Mononuclear cell (primary cell): ENCODE data around the gene CLEC4F. TPM values are rescaled to one million over a fixed set of nuclear protein-coding genes. Genes with fewer than 3 reads are reported as not detected.

Experiments
- H3K27me3 ChIP-seq: 2 replicates; pipeline ENCODE4 v1.6.0; 2011; ENCODE audit warnings: low read length, control low read depth; ENCODE audit not compliant: insufficient read depth
- H3K4me1 ChIP-seq: 2 replicates; pipeline ENCODE4 v1.5.1; 2011; ENCODE audit warnings: mild to moderate bottlenecking, low read length, control low read depth; ENCODE audit not compliant: insufficient read depth
- H3K4me3 ChIP-seq: 2 replicates; pipeline ENCODE4 v1.5.1; 2011; ENCODE audit warnings: mild to moderate bottlenecking, low read length, moderate library complexity
- H3K9me3 ChIP-seq: 2 replicates; pipeline ENCODE4 v1.5.1; 2011; ENCODE audit warnings: low read depth, mild to moderate bottlenecking, control low read depth, low read length
- total RNA-seq: library from RNA; depleted of rRNA; stranded (reverse); fragments of >200 nt; gene quantifications from one replicate; pipeline ENCODE4 v1.2.3, GENCODE V29; 2012

Gene CLEC4F
- total RNA-seq, 1 donor: 0.21 TPM

- Histone ChIP-seq H3K27me3 (no peaks in the 10 kb centered on the region), H3K4me3 (no peak overlapping the region), H3K9me3 (no peaks in the 10 kb centered on the region), H3K4me1 (peaks cover 31% of the 10 kb centered on the region)
These were observed 11.5 kb upstream of the CLEC4F start for GRCh38 chr2:70831861-70832260.

DNA sequence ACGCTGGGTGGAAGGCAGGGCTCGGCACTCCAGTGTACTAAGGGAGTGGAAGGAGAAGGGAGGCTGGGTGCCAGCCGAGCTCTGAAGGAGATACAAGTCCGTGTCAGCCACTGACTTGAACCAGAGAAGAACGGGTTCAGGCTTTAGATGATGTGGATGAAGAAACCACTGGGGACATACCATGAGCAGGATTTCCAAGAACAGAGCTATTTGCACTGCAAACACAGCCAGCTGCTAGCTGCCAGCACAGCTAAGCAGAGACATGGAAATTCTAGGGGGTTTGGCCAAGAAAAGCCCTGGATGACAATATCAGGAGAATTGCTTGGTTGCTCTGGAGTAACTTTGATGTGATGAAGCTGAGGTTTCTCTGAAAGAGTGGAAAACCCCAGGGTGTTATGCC, 10.0 kb upstream of the CLEC4F start:
- H3K4me1 ChIP-seq: peaks cover 43% of the 10 kb centered on the region
- H3K9me3 ChIP-seq: no peaks in the 10 kb centered on the region

GRCh38 chr2:70829916-70830315, 9.5 kb upstream of the CLEC4F start:
- Histone ChIP-seq H3K4me3 (no peak overlapping the region), H3K9me3 (no peaks in the 10 kb centered on the region), H3K27me3 (no peaks in the 10 kb centered on the region), H3K4me1 (peaks cover 41% of the 10 kb centered on the region)

More for the DNA sequence above, 10.0 kb upstream of the CLEC4F start:
- Histone ChIP-seq H3K27me3 (no peaks in the 10 kb centered on the region), H3K4me3 (no peak overlapping the region)

DNA sequence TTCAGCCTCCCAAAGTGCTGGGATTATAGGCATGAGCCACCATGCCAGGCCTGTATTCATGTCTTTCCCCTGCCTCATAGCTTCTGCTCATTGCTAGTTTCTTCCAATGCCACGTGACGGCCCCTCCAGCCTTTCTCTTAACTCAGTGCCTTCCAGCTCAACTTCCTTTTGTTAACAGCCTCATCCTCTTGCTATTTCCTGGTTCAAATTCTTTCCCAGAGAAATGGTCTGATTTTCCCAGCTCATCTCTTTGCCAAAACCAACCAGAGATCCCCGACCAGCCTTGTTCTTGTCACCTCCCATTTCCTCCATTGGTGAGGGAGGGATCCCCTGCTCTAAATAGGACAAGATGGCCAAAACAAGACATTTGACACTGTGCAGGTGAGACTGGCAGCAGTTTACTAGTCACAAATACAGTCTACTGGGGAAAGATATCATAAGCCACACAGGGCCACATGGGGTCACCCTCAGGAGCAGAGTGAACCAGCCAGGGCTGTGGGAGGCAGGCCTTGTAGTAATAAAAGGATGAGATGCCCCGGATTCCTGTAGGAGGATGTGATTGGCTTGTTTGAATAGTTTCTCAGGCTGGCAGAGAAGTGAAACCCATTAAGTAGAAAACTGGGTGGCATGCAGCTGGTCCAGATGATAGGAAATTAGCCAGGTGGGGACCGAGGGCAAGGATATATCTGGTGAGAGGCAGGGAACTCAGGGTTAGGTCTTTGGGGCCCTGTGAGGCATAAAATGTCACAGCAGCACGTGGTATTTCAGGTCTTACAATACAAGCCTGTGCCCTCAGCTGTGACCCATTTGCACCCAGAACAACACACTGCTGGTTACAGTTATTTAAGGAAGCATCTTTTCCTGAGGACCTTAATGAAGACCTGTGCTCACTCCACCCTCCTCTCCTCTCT, 8.8 kb upstream of the CLEC4F start:
- Histone ChIP-seq H3K4me1 (peaks cover 35% of the 10 kb centered on the region), H3K9me3 (no peaks in the 10 kb centered on the region), H3K4me3 (no peak overlapping the region), H3K27me3 (no peaks in the 10 kb centered on the region)

DNA sequence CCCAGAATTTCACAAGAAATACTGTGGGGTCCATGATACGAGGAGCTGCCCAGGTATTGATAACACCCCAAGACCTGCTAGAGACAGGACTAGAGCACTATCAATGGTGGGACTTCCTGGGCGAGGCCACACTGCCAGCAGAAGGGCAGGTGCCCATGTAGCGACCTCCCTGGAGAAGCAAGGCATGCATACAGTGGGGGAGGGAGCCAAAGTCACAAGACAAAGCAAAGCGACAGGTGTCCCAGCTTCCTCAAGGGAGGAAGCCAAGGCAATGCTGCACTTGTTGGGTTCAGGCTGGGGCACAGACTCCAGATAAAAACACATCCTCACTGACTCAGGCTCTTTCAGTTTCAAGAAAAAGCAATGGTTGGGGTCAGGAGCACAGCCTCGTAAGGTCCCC, 7.7 kb upstream of the CLEC4F start:
- H3K4me3 ChIP-seq: no peak overlapping the region
- peaks cover 39% of the 10 kb centered on the region for H3K4me1 ChIP-seq
- H3K9me3 ChIP-seq: no peaks in the 10 kb centered on the region
- no peaks in the 10 kb centered on the region for H3K27me3 ChIP-seq

GRCh38 chr2:70827388-70827787, 7.0 kb upstream of the CLEC4F start:
- no peaks in the 10 kb centered on the region for H3K27me3 ChIP-seq
- no peaks in the 10 kb centered on the region for H3K9me3 ChIP-seq
- no peak overlapping the region for H3K4me3 ChIP-seq
- peaks cover 37% of the 10 kb centered on the region for H3K4me1 ChIP-seq

GRCh38 chr2:70826696-70827350, 6.4 kb upstream of the CLEC4F start:
- H3K4me3 ChIP-seq: no peak overlapping the region
- peaks cover 32% of the 10 kb centered on the region for H3K4me1 ChIP-seq
- H3K27me3 ChIP-seq: no peaks in the 10 kb centered on the region
- H3K9me3 ChIP-seq: no peaks in the 10 kb centered on the region

- H3K9me3 ChIP-seq: no peaks in the 10 kb centered on the region
- H3K4me3 ChIP-seq: no peak overlapping the region
- no peaks in the 10 kb centered on the region for H3K27me3 ChIP-seq
- peaks cover 32% of the 10 kb centered on the region for H3K4me1 ChIP-seq
These were observed 2.9 kb upstream of the CLEC4F start for GRCh38 chr2:70823249-70823648.

- Histone ChIP-seq H3K4me3 (no peak overlapping the region), H3K4me1 (peaks cover 32% of the 10 kb centered on the region), H3K27me3 (no peaks in the 10 kb centered on the region)
These were observed 2.4 kb upstream of the CLEC4F start for GRCh38 chr2:70822843-70823242.

GRCh38 chr2:70817284-70817954, 3.0 kb downstream of the CLEC4F start:
- Histone ChIP-seq H3K9me3 (no peaks in the 10 kb centered on the region), H3K4me1 (no peaks in the 10 kb centered on the region)

More at GRCh38 chr2:70822843-70823242, 2.4 kb upstream of the CLEC4F start:
- H3K9me3 ChIP-seq: no peaks in the 10 kb centered on the region

DNA sequence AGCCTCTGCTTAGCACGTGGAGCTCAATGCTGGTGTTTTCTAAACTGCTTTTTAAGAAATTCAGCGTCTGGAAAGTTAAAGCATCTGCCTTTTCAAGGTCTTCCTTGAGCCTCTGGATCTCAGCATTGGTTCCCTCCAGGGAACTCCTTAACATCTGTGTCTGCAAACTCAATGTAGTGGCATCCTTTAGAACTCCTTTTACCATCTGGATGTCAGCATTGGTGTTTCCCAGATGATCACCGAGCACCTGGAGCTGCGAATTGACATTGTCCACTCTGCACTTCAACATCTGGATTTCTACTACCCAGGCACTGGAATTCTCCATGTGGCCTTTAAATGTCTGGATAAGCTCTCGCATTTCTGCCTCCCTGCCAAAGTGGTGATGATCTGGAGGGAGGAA, 3.7 kb downstream of the CLEC4F start:
- Histone ChIP-seq H3K4me1 (no peaks in the 10 kb centered on the region), H3K9me3 (no peaks in the 10 kb centered on the region), H3K27me3 (no peaks in the 10 kb centered on the region), H3K4me3 (no peak overlapping the region)

More at GRCh38 chr2:70817284-70817954, 3.0 kb downstream of the CLEC4F start:
- Histone ChIP-seq H3K27me3 (no peaks in the 10 kb centered on the region), H3K4me3 (no peak overlapping the region)

DNA sequence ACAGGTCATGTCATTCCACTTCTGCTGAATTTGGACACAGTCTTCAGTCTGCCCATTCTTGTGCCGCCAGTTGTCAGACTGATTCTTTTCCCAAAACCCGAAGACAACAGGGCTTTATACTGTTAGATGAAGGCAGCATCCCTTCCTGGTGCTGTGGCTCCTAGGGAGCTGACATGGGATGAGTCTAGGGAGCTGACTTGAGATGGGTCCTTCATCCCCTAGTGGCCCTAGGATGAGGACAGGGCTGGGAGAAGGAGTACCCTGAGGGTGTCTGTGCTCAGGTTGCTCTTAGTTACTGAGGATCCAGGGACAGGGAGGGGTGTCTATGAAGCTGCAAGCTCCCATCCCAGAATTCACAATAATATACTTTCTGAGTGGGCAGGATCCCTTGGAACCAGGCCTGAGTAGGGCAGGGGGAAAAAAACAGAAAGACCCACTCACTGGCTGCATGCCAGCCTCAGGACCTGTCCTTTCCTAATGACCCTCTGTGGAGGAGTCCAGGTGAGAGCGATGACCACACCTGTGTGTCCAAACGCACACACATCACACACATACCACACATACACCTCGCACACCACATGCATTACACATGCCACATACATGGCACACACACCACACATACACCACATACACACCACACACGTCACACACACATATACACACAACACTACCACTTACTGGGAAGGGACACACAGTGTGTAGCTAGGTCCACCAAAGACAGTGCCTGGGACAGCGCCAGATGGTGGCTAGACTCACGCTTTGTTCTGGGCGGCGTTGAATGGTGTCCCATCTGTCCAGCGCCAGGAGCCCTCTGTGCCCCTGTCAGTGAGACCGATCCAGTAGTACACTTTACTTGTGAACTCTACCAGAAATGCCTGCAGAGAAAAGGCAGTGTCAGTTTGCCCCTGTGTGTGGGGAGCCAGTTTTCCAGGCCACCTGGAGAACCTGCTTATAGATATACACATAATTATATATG, 11.1 kb downstream of the CLEC4F start:
- no peaks in the 10 kb centered on the region for H3K4me1 ChIP-seq
- H3K4me3 ChIP-seq: no peak overlapping the region
- H3K27me3 ChIP-seq: no peaks in the 10 kb centered on the region
- H3K9me3 ChIP-seq: no peaks in the 10 kb centered on the region

DNA sequence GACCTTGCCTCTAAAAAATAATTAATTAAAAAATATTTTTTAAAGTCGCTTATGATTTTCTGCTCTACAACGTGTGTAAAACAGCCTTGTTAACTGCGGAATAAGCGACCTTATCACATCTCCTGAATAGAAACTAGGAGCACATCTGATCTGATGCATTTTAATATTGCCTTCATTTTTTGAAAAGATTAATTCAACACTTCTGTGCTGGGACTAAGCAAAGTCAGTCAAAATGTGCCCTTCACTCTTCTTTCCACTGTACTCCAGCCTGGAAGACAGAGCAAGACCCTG, 12.6 kb downstream of the CLEC4F start:
- no peak overlapping the region for H3K4me3 ChIP-seq
- H3K4me1 ChIP-seq: no peaks in the 10 kb centered on the region
- no peaks in the 10 kb centered on the region for H3K27me3 ChIP-seq
- no peaks in the 10 kb centered on the region for H3K9me3 ChIP-seq

- no peaks in the 10 kb centered on the region for H3K27me3 ChIP-seq
- no peaks in the 10 kb centered on the region for H3K9me3 ChIP-seq
- no peak overlapping the region for H3K4me3 ChIP-seq
- no peaks in the 10 kb centered on the region for H3K4me1 ChIP-seq
These were observed 13.1 kb downstream of the CLEC4F start for GRCh38 chr2:70807102-70807827.
